Mesothelial cell of epicardium (in vitro differentiated cells): Measurements from ENCODE around the gene RHOU. TPM values are rescaled to one million over a fixed set of nuclear protein-coding genes. Genes with fewer than 3 reads are reported as not detected.
A peak's percentile ranks its signal among the peaks of the same experiment; 100 is the strongest.
"Not testable (repeated sequence)": the region's sequence is repeated elsewhere in the genome, so short reads cannot be mapped to it uniquely, and the experiment has no call there.

Source experiments
- DNase-seq, 2 experiments: peaks; one replicate each; pipeline ENCODE4 v3.0.0; 2021; ENCODE audit warnings: low spot score in 2 of 2; ENCODE audit not compliant: unreplicated experiment in 2 of 2
- H3K27ac Mint-ChIP-seq: 2 replicates; pipeline ENCODE4 v1.8.0; 2021; ENCODE audit warnings: mixed read lengths
- H3K27me3 Mint-ChIP-seq: 2 replicates; pipeline ENCODE4 v1.8.0; 2021; ENCODE audit warnings: low read depth, mixed read lengths
- H3K36me3 Mint-ChIP-seq: 2 replicates; pipeline ENCODE4 v1.8.0; 2021; ENCODE audit warnings: mixed read lengths
- H3K4me1 Mint-ChIP-seq: 2 replicates; pipeline ENCODE4 v1.8.0; 2021; ENCODE audit warnings: mixed read lengths
- H3K4me3 Mint-ChIP-seq: 2 replicates; pipeline ENCODE4 v1.8.0; 2021; ENCODE audit warnings: mild to moderate bottlenecking, moderate library complexity, mixed read lengths
- H3K9me3 Mint-ChIP-seq: 2 replicates; pipeline ENCODE4 v1.8.0; 2021; ENCODE audit warnings: mixed read lengths
- total RNA-seq: library from RNA; stranded (reverse); gene quantifications from 3 replicates; pipeline ENCODE4 v1.2.1, GENCODE V29; 2021
- TF ChIP-seq, protein P1 (sequence below): fragments of 200-600 bp; sonication (generic); IDR thresholded peaks from one replicate; pipeline ENCODE4 v1.5.0; 2021; ENCODE audit warnings: antibody characterized with exemption; ENCODE audit not compliant: unreplicated experiment

RHOU gene
- total RNA-seq, 1 donor from 2014 or later: 39.8 TPM

DNA sequence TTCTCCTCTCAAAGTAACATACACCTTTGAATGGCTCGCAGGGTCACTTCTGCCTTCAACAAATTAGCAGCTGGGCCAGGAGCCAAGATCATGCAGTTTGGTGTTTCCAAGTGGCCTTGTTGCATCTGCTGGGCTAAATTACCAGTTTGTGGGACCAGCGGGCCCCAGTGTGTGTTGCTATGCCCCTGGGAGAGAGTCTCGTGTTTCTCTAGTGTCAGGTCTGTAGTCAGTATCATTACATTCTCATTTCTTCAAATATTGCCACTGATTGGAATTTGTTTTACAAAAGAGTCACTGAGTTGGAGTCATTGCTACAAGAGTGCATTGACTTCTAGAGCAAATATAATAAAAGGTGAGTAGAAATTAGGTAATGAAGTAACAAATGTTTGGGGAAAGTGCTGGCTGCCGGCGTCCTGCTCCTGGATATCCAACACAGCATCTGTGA, 35.5 kb downstream of the RHOU start:
- no peak for DNase-seq
- TF ChIP-seq, protein P1, sequence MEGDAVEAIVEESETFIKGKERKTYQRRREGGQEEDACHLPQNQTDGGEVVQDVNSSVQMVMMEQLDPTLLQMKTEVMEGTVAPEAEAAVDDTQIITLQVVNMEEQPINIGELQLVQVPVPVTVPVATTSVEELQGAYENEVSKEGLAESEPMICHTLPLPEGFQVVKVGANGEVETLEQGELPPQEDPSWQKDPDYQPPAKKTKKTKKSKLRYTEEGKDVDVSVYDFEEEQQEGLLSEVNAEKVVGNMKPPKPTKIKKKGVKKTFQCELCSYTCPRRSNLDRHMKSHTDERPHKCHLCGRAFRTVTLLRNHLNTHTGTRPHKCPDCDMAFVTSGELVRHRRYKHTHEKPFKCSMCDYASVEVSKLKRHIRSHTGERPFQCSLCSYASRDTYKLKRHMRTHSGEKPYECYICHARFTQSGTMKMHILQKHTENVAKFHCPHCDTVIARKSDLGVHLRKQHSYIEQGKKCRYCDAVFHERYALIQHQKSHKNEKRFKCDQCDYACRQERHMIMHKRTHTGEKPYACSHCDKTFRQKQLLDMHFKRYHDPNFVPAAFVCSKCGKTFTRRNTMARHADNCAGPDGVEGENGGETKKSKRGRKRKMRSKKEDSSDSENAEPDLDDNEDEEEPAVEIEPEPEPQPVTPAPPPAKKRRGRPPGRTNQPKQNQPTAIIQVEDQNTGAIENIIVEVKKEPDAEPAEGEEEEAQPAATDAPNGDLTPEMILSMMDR: no peak
- Mint-ChIP-seq H3K27ac (no peak overlapping the region), H3K9me3 (no peaks in the 10 kb centered on the region), H3K4me1 (peaks cover 40% of the 10 kb centered on the region), H3K27me3 (no peaks in the 10 kb centered on the region), H3K4me3 (no peak overlapping the region), H3K36me3 (no peaks in the 10 kb centered on the region)

DNA sequence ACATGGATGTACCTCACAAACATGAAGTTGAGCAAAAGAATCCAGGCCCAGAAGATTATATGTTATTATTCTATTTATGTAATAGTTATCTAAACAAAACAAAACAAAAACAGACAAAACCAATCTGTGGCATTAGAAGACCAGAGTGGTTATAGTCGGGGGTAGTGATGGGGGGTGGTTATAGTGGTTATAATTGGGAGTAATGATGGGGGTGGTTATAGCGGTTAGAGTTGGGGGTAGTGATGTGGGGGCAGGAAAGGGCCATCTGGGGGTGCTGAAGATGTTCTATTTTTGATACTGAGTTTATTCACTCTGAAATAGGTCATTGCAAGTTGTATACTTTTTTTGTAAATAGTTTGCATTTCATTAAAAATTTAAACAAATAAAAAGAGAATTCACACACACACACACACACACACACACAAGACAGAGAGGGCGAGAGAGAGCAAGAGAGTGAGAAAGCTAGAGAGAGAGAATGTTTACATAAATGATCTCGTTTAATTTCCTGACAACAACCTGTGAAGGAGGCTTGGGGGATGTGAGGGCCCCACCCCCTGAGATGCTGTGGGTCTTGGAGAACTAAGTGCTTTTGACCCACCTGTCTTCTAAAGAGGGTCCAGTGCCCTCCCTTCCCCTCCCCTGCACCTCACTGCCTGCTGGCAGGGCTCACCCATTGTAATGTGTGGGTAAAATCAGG, 37.4 kb downstream of the RHOU start:
- Mint-ChIP-seq H3K4me3 (no peak overlapping the region), H3K27ac (peak overlapping the region; percentile 48), H3K9me3 (peaks cover 3% of the 10 kb centered on the region), H3K27me3 (no peaks in the 10 kb centered on the region), H3K36me3 (no peaks in the 10 kb centered on the region), H3K4me1 (peaks cover 44% of the 10 kb centered on the region)
- TF ChIP-seq, protein P1: no peak
- no peak for DNase-seq

DNA sequence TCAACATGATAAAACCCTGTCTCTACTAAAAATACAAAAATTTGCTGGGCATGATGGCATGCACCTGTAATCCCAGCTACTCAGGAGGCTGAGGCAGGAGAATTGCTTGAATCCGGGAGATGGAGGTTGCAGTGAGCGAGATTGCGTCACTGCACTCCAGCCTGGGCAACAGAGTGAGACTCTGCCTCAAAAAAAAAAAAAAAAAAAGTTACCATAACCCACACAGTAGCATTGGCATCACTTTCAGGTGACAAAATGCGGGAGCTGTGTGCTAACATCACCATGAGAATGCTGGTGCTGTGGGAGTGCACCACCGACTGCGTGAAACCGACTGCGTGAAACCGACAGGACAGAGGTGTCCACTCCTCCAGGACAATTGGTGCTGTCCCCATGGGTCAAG, 40.7 kb downstream of the RHOU start:
- not testable (repeated sequence) for DNase-seq, H3K27me3 Mint-ChIP-seq, H3K27ac Mint-ChIP-seq, H3K36me3 Mint-ChIP-seq, H3K9me3 Mint-ChIP-seq, H3K4me3 Mint-ChIP-seq
- H3K4me1 Mint-ChIP-seq: peaks cover 30% of the 10 kb centered on the region

DNA sequence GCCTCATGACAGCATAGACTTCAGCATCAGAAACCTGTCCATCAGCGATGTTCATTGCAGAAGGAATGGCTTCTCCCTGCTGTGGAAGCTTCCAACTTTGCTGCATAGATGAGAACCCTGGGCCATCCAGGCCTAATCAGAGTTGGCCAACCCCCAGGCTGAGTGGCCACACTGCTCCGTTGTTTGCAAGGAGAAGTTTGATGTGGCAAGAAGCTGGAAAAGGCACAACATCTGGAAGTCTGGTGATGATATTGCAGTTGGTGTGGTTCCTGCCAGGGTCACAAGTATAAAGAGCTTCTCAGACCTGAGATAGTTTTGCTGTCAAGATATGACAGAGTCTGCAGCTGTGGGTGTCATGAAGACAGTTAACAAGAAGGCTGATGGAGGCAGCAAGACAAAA, 41.2 kb downstream of the RHOU start:
- no peak overlapping the region for H3K27ac Mint-ChIP-seq

DNA sequence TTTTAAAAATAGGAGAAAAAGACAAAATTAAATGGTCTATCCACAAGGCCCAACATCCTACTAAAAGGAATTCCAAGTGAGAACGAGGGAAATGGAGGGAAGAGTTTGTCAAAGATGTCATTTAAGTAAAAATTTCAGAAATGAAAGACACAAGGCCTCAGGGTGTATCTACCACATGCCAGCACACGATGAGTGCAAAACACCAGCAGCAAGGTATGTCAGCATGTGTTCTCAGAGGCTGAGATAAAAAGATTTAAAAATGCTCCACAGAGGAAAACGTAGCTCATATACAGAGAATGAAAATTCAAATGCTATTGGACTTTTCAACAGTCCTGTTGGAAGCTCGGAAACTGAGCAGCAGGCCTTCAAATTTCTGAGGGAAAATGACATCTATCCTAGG, 42.0 kb downstream of the RHOU start:
- DNase-seq: no peak
- no peak overlapping the region for H3K4me3 Mint-ChIP-seq
- H3K36me3 Mint-ChIP-seq: no peaks in the 10 kb centered on the region
- TF ChIP-seq, protein P1: no peak
- H3K27ac Mint-ChIP-seq: no peak overlapping the region
- H3K9me3 Mint-ChIP-seq: peaks cover 7% of the 10 kb centered on the region
- H3K4me1 Mint-ChIP-seq: peaks cover 21% of the 10 kb centered on the region
- H3K27me3 Mint-ChIP-seq: peaks cover 5% of the 10 kb centered on the region

More for the DNA sequence above, 41.2 kb downstream of the RHOU start:
- Mint-ChIP-seq H3K36me3 (no peaks in the 10 kb centered on the region), H3K4me1 (peaks cover 27% of the 10 kb centered on the region), H3K27me3 (peaks cover 5% of the 10 kb centered on the region), H3K9me3 (peaks cover 7% of the 10 kb centered on the region), H3K4me3 (no peak overlapping the region)
- TF ChIP-seq, protein P1: no peak
- no peak for DNase-seq

DNA sequence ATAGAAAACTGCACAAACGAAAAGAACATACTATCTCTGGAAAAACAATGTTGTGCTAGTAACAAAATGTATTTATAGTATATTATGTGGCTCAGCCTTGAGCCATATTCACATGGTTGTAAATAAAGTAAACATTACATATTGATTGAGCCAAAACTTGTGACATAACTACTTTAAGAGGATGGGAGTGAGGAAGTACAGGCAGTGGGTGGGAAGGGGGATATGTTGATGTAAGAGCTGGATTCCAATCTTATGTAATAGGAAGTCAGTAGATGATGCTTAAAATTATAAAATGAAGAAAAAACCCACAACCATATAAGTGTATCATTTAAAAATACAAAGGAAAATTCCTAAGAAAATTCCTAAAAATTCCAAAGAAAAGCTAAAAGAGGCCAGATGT, 42.7 kb downstream of the RHOU start:
- Mint-ChIP-seq H3K27me3 (peaks cover 5% of the 10 kb centered on the region), H3K4me1 (peaks cover 15% of the 10 kb centered on the region), H3K4me3 (no peak overlapping the region), H3K27ac (no peak overlapping the region), H3K9me3 (peaks cover 7% of the 10 kb centered on the region), H3K36me3 (no peaks in the 10 kb centered on the region)
- DNase-seq: no peak
- TF ChIP-seq, protein P1: no peak
